Measurements from ENCODE around the gene TSPO2. TPM values are rescaled to one million over a fixed set of nuclear protein-coding genes. Genes with fewer than 3 reads are reported as not detected.

The TSPO2 gene
- total RNA-seq, 1 donor from 2014 or later = not detected

GRCh38 chr6:41066867-41067304, 24.6 kb downstream of the TSPO2 start:
- H3K27me3 ChIP-seq = no peaks in the 10 kb centered on the region
- H3K4me1 ChIP-seq = peaks cover 10% of the 10 kb centered on the region
- H3K9me3 ChIP-seq = no peaks in the 10 kb centered on the region
- TF ChIP-seq POLR2A (IDR thresholded peaks at IDR 0.05) (no peak), POLR2AphosphoS5 (IDR thresholded peaks at IDR 0.05; ENCODE audit: insufficient read depth in 1 of 2, low read depth in 1 of 2) (peak in 1 of 2 donors; percentile 53)
- TF ChIP-seq, protein P1, sequence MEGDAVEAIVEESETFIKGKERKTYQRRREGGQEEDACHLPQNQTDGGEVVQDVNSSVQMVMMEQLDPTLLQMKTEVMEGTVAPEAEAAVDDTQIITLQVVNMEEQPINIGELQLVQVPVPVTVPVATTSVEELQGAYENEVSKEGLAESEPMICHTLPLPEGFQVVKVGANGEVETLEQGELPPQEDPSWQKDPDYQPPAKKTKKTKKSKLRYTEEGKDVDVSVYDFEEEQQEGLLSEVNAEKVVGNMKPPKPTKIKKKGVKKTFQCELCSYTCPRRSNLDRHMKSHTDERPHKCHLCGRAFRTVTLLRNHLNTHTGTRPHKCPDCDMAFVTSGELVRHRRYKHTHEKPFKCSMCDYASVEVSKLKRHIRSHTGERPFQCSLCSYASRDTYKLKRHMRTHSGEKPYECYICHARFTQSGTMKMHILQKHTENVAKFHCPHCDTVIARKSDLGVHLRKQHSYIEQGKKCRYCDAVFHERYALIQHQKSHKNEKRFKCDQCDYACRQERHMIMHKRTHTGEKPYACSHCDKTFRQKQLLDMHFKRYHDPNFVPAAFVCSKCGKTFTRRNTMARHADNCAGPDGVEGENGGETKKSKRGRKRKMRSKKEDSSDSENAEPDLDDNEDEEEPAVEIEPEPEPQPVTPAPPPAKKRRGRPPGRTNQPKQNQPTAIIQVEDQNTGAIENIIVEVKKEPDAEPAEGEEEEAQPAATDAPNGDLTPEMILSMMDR (IDR thresholded peaks at IDR 0.05) = peak; percentile 47 to 58 (median 57)
- H3K27ac ChIP-seq = no peak overlapping the region
- no peak overlapping the region for H3K4me3 ChIP-seq
- intact Hi-C loops (cut with DNase I) = no loop called here
- H3K36me3 ChIP-seq = peaks cover 0 to 7% of the 10 kb centered on the region in 2 donors
- DNase-seq (ENCODE audit: extremely low spot score in 2 of 2) = no peak

DNA sequence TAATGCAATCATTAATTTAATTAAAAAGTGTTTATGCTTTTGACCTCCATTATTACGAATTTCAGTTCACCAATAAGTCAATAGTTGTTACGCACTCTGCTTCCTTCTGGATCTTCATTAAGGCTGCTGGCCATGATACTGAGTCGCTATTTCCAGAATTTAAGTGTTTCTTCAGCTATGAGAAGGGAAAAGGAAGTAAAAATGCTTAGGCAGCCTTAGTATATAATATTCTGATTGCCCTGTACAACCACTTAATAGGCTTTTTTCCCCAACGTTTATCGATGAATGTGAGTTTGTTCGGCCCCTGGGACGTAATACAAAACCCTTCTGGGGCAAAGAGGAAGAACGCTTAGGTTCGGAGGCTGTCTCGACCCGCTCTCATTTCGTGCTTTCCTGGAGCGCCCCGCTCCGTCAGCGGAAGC, 29.2 kb downstream of the TSPO2 start:
- peak overlapping the region; percentile 91 to 96 for H3K4me3 ChIP-seq
- peaks cover 36% of the 10 kb centered on the region for H3K4me1 ChIP-seq
- intact Hi-C loops (cut with DNase I) = no loop called here
- TF ChIP-seq, protein P1 (IDR thresholded peaks at IDR 0.05) = no peak
- TF ChIP-seq POLR2AphosphoS5 (IDR thresholded peaks at IDR 0.05; ENCODE audit: insufficient read depth in 1 of 2, low read depth in 1 of 2) (no peak), POLR2A (IDR thresholded peaks at IDR 0.05) (peak in 1 of 2 donors; percentile 46)
- H3K9me3 ChIP-seq = no peaks in the 10 kb centered on the region
- no peaks in the 10 kb centered on the region for H3K36me3 ChIP-seq
- no peak for DNase-seq (ENCODE audit: extremely low spot score in 2 of 2)
- peak overlapping the region; percentile 99 for H3K27ac ChIP-seq
- H3K27me3 ChIP-seq = no peaks in the 10 kb centered on the region

DNA sequence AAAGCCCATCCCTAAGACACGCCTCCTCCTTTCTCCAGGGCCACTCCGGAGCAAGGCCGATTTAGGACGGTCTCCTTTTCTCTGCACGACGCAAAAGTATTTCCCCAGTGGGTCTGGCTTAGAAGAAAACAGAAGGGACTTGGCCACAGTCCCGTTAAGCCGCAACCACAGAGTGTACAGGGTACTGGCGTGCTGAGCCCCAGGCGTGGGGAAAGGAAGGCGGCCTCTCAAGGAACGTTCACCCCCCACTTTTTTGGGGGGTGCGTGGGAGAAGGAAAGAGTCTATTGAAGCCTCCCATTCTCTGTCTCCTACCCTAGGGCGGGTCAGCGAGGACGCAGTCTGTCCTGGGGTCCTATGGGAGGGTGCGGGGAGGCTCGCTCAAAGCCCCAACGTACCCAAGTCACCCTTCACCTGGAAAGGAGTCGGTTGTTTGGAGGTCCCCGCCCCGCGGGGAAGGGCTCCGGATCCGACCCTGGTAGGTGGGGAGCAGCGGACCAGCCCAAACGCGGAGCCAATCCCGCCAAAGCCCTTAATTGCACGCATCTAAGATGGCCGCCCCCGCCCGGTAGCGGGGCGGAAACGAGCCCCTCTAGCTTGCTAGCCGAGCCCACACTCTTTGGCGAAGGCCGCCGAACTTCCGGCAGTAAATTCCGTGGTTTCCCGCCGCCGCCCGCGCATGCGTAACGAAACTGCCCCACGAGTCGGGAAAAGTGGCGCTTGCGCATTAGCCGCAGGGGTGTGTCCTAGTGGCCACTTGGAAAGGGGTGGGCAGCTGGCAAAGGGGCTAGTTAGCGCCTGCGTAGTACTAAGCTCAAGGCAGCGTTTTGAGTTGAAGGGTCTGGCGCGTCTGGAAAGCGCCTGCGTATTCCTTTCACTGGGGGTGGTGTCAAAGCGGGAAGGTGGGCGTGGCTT, 29.9 kb downstream of the TSPO2 start, which contains the start of gene OARD1:
OARD1 (minus strand) TSS at position 434 of the 913 bp plus-strand sequence. CDS start 722 bp downstream, outside the sequence.
- Histone ChIP-seq H3K4me1 (peaks cover 37% of the 10 kb centered on the region), H3K27me3 (no peaks in the 10 kb centered on the region), H3K4me3 (peak within 1 kb of the TSS; percentile 91 to 96), H3K9me3 (no peaks in the 10 kb centered on the region), H3K27ac (peak within 1 kb of the TSS; percentile 99), H3K36me3 (no peaks in the 10 kb centered on the region)
- DNase-seq (ENCODE audit: extremely low spot score in 2 of 2) = peak; percentile 98 to 100
- TF ChIP-seq, protein P1 (IDR thresholded peaks at IDR 0.05) = no peak
- peak; percentile 91 to 98 for TF ChIP-seq POLR2AphosphoS5 (IDR thresholded peaks at IDR 0.05; ENCODE audit: insufficient read depth in 1 of 2, low read depth in 1 of 2)
- TF ChIP-seq POLR2A (IDR thresholded peaks at IDR 0.05) = peak in 1 of 2 donors; percentile 82
- intact Hi-C loops (cut with DNase I) = no loop called here

- TF ChIP-seq, protein P1 (IDR thresholded peaks at IDR 0.05) = no peak
- TF ChIP-seq POLR2AphosphoS5 (IDR thresholded peaks at IDR 0.05; ENCODE audit: insufficient read depth in 1 of 2, low read depth in 1 of 2) (no peak), POLR2A (IDR thresholded peaks at IDR 0.05) (no peak)
- H3K4me3 ChIP-seq = peak within 1 kb of the TSS; percentile 91 to 96
- no peaks in the 10 kb centered on the region for H3K36me3 ChIP-seq
- intact Hi-C loops (cut with DNase I) = no loop called here
- H3K4me1 ChIP-seq = peaks cover 37% of the 10 kb centered on the region
- no peaks in the 10 kb centered on the region for H3K27me3 ChIP-seq
- H3K9me3 ChIP-seq = no peaks in the 10 kb centered on the region
- peak in 1 of 2 donors; percentile 99 for DNase-seq (ENCODE audit: extremely low spot score in 2 of 2)
- peak within 1 kb of the TSS; percentile 99 for H3K27ac ChIP-seq
Measured at GRCh38 chr6:41072836-41073202, 30.6 kb downstream of the TSPO2 start, which contains the start of gene NFYA. Gene NFYA, plus strand, starts transcription at chr6:41072974. Its CDS starts 6,116 bp downstream, at chr6:41079090.
